SK-N-MC (cell line): Measurements from ENCODE around the gene NOTO.

ENCODE experiments used
- EZH2 ChIP-seq: fragments of 200-600 bp; sonication (generic); IDR thresholded peaks from one replicate; pipeline ENCODE4 v1.6.1; 2017; ENCODE audit warnings: antibody characterized with exemption
- FOXP2 ChIP-seq: optimal IDR thresholded peaks from 2 replicates; pipeline ENCODE3; 2011; ENCODE audit warnings: mild to moderate bottlenecking, moderate library complexity; ENCODE audit not compliant: insufficient read depth; ENCODE audit errors: extremely low read length, control extremely low read depth
- POLR2AphosphoS5 ChIP-seq: IDR thresholded peaks from 2 replicates; pipeline ENCODE4 v1.6.1; 2012; ENCODE audit warnings: mild to moderate bottlenecking, low read depth, low read length, borderline replicate concordance

DNA sequence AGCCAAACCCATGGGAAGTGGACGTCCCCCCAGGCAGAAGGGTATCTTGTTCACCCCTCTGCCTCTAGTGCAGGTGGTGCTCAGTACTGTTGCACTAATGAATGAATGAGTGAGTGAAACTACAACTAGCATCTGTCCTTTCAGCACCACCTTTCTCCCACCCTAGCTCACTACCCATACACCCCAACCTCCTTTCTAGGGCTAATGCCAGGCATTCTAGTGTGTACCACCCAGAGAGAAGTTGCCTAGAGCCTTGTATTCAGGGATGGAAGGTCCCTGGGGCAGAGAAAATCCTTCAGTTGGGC, 54.2 kb downstream of the NOTO start:
- no peak for TF ChIP-seq POLR2AphosphoS5
- no peak for TF ChIP-seq EZH2
- no peak for TF ChIP-seq FOXP2
